Effector memory CD4-positive, alpha-beta T cell (primary cell): ENCODE measurements around the gene ELAC1.

Experiments used
- DNase-seq, 3 donors: peaks; one replicate each; pipeline ENCODE4 v3.0.0-alpha.2; 2020
- H3K27ac ChIP-seq: 2 replicates; pipeline ENCODE4 v1.7.0; 2013; ENCODE audit warnings: mild to moderate bottlenecking, low read length, moderate library complexity; ENCODE audit not compliant: insufficient read depth, poor library complexity, severe bottlenecking
- H3K27me3 ChIP-seq: replicated peaks from 2 replicates; pipeline ENCODE4 v1.7.0; 2013; ENCODE audit warnings: mild to moderate bottlenecking, low read length; ENCODE audit not compliant: insufficient read depth, control insufficient read depth, poor library complexity, severe bottlenecking
- H3K36me3 ChIP-seq: 2 replicates; pipeline ENCODE4 v1.7.0; 2013; ENCODE audit warnings: mild to moderate bottlenecking, low read length, moderate library complexity; ENCODE audit not compliant: control insufficient read depth, insufficient read depth
- H3K4me1 ChIP-seq: 2 replicates; pipeline ENCODE4 v1.7.0; 2013; ENCODE audit warnings: low read length, mild to moderate bottlenecking; ENCODE audit not compliant: control insufficient read depth, insufficient read depth, poor library complexity, severe bottlenecking
- H3K4me3 ChIP-seq: 2 replicates; pipeline ENCODE4 v1.7.0; 2013; ENCODE audit warnings: low read length, low read depth, mild to moderate bottlenecking; ENCODE audit not compliant: insufficient read depth, poor library complexity, severe bottlenecking
- H3K9me3 ChIP-seq: 2 replicates; pipeline ENCODE4 v1.7.0; 2013; ENCODE audit warnings: mild to moderate bottlenecking, low read length, moderate library complexity; ENCODE audit not compliant: control insufficient read depth
- total RNA-seq, 3 donors: gene quantifications; one replicate each; lab custom pipeline; 2026; lab: John Stamatoyannopoulos, UW

The ELAC1 gene, protein sequence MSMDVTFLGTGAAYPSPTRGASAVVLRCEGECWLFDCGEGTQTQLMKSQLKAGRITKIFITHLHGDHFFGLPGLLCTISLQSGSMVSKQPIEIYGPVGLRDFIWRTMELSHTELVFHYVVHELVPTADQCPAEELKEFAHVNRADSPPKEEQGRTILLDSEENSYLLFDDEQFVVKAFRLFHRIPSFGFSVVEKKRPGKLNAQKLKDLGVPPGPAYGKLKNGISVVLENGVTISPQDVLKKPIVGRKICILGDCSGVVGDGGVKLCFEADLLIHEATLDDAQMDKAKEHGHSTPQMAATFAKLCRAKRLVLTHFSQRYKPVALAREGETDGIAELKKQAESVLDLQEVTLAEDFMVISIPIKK
- total RNA-seq, result 3.8 to 6.4 (median 6.2) reads per million in 3 donors

DNA sequence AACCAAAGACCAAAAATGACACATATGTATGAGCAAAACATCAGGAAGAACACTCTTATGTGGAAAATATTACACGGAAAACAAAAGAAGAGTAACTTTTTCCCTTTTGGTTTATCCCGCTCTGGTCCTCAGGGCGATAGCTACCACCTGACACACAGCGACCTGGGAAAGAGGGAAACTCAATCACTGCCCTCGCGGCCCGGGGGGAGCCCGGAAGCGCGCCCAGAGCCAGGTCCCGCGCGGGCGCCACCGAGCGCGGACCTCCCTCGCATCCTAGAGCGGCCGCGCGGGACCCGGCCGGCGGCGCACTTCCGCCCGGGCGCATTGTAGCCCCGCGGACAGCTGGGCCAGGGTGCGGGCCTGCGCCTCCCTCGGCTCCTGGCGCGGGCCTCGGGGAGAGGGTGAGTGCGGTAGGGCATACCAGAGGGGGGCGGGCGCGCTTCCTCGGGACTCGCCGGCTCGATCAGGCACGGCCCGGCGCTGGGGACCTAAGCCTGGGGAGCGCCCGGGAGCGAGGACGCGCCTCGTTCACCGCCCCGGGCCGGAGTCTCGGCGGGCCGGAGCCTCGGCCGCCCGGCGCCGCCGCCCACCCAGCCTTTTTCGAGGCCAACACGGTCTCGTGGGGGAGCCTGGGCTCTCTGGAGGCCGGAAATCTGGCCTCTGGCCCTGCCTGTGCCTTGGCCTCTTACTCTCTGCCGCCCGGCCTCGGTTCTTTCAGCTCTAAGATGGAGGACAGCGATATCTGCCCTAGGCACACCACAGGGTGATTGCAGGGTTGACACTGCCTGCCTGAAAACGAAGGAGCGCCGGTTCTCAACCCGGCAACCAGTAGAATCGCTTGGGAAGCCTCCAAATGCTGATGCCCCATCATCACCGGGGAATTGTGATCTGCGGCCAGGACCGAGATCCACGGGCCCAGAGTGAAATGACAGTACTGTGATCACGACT lies at the start of gene ELAC1:
TSS of gene ELAC1 (plus strand) at position 327 of the 948 bp plus-strand sequence. CDS start 6,365 bp downstream, outside the sequence.
- H3K4me1 ChIP-seq, result peaks cover 3% of the 10 kb centered on the region
- H3K4me3 ChIP-seq, result peak within 1 kb of the TSS; percentile 70
- H3K36me3 ChIP-seq, result no peaks in the 10 kb centered on the region
- H3K27ac ChIP-seq, result peak within 1 kb of the TSS; percentile 87
- peak; percentile 31 to 41 (median 39) for DNase-seq
- H3K27me3 ChIP-seq, result no peaks in the 10 kb centered on the region
- H3K9me3 ChIP-seq, result no peaks in the 10 kb centered on the region

DNA sequence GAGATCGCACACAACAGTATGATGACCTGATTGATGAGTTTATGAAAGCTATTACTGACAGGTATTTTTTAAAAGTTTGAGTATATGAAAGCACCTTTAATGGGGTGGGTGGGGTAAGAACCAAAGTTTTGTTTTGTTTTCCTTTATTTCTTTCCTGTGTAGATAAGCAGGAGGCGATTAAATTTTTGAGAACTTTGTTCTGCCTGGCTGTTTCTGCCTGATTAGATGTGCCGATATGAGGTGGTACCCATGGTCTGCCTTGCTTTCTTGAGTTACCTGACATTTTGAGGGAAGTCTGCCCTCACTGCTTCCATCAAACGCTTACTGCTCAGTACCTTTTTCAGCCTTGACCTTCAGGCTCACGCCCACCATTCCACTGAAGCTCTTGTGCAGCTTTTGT lies 49.7 kb upstream of the ELAC1 start:
- no peak for DNase-seq
- Histone ChIP-seq H3K27ac (no peak overlapping the region), H3K36me3 (peaks cover 44% of the 10 kb centered on the region), H3K9me3 (no peaks in the 10 kb centered on the region), H3K4me3 (no peak overlapping the region), H3K27me3 (no peaks in the 10 kb centered on the region), H3K4me1 (no peaks in the 10 kb centered on the region)

DNA sequence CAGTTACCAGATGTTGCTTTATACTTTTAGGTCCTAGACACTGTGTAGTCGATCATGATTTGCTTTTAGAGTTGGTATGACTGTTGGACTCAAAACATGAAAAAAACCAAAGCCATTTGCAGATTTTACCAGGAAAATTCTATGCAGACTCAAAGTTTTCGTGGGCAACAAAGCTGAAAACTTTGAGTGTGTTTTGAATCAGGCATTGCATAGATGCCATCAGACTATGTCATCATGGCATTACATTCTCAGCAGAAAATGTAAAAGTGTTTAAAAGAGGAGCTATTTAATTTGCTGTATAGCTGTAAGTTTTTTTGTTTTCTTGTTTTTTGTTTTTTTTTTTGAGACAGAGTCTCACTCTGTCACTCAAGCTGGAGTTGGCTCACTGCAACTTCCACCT lies 43.5 kb upstream of the ELAC1 start:
- DNase-seq, result no peak
- H3K36me3 ChIP-seq, result peaks cover 60% of the 10 kb centered on the region
- no peak overlapping the region for H3K27ac ChIP-seq

DNA sequence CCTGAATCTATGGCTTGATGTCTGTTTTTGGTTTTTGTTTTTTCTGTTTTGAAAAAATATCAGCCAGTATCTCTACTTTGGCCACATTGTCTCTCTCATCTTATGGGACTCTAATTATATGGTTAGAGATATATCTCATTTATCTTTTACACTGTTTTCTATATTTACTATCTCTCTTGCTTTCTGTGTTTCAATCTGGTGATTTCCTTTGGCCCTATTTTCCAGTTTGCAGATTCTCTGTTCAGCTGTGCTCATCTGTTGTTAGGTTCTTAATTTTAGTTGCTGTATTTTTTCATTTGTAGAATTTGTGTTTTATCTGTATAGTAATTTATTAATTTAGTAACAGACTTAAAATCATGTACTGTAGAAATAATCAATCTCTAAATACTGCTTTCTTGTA lies 41.3 kb upstream of the ELAC1 start:
- Histone ChIP-seq H3K4me1 (no peaks in the 10 kb centered on the region), H3K36me3 (peaks cover 46% of the 10 kb centered on the region)

More for the DNA sequence above, 43.5 kb upstream of the ELAC1 start:
- no peak overlapping the region for H3K4me3 ChIP-seq
- no peaks in the 10 kb centered on the region for H3K9me3 ChIP-seq
- H3K27me3 ChIP-seq, result no peaks in the 10 kb centered on the region
- H3K4me1 ChIP-seq, result no peaks in the 10 kb centered on the region

DNA sequence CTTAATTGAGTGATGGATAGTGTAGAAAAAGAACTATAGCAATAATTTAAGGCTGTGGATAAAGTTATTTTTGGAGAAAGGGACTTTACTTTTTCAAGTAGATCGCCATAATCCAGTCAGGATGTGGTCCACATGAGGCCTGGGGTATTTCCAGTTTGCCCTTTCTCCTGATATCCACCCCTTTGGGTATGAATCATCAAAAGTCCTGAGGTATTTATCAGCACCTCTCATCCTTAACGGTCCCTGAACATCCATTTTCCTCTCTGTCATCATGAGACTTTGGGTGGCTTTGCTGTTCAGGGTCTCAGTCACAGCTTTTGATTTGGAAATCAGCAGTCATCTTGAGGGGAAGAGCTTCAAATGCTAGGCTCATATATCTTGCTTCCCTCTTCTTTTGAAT lies 39.3 kb upstream of the ELAC1 start:
- peaks cover 38% of the 10 kb centered on the region for H3K36me3 ChIP-seq
- no peak for DNase-seq

More for the DNA sequence above, 41.3 kb upstream of the ELAC1 start:
- Histone ChIP-seq H3K27ac (no peak overlapping the region), H3K4me3 (no peak overlapping the region), H3K9me3 (no peaks in the 10 kb centered on the region), H3K27me3 (no peaks in the 10 kb centered on the region)
- no peak for DNase-seq

DNA sequence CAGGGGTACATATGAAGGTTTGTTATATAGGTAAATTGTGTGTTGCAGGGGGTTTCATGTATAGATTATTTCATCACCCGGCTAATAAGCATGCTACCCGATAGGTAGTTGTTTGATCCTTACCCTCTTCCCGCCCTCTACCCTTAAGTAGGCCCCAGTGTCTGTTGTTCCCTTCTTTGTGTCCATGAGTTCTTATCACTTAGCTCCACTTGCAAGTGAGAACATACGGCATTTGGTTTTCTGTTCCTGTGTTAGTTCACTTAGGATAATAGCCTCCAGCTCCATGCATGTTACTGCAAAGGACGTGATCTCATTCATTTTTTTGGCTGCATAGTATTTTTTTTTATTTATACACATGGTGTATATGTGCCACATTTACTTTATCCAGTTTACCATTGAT lies 34.2 kb upstream of the ELAC1 start:
- H3K4me1 ChIP-seq, result no peaks in the 10 kb centered on the region
- no peak for DNase-seq
- H3K27ac ChIP-seq, result no peak overlapping the region
- H3K4me3 ChIP-seq, result no peak overlapping the region
- no peaks in the 10 kb centered on the region for H3K27me3 ChIP-seq
- peaks cover 10% of the 10 kb centered on the region for H3K36me3 ChIP-seq
- no peaks in the 10 kb centered on the region for H3K9me3 ChIP-seq

More for the DNA sequence above, 39.3 kb upstream of the ELAC1 start:
- H3K27ac ChIP-seq, result no peak overlapping the region
- no peaks in the 10 kb centered on the region for H3K27me3 ChIP-seq
- no peaks in the 10 kb centered on the region for H3K9me3 ChIP-seq
- no peaks in the 10 kb centered on the region for H3K4me1 ChIP-seq
- no peak overlapping the region for H3K4me3 ChIP-seq

DNA sequence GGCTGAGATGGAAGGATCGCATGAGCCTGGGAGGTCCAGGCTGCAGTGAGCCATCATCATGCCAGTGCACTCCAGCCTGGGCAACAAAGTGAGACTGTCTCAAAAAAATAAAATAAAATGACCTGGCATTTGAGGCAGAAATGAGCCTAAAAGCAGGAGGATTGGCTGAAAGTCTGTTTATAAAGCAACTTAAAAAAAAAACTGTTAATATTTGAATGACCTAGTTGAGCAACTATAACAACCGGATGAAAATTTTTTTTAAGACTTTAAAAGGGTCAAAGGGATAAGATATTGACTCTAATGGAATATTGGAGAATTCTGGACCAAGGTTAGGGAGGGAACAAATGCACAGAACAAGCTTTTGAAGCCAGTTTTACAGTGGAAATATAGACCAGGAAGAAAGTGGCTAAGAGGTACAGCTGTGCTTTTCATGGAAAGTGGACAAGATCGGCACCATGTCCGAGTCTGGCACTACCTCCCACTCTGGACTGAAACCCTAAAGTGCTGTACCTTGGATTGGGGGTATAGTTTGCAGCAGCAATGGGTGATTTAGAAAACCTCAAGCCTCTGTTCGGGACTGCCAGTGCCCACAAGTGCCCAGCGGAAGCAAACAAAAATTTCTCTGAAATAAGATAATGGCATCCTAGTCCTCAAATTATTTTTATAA lies 33.2 kb upstream of the ELAC1 start:
- H3K27ac ChIP-seq, result no peak overlapping the region
- no peak for DNase-seq
- H3K9me3 ChIP-seq, result no peaks in the 10 kb centered on the region
- peaks cover 10% of the 10 kb centered on the region for H3K36me3 ChIP-seq
- no peaks in the 10 kb centered on the region for H3K4me1 ChIP-seq
- H3K27me3 ChIP-seq, result no peaks in the 10 kb centered on the region
- no peak overlapping the region for H3K4me3 ChIP-seq

DNA sequence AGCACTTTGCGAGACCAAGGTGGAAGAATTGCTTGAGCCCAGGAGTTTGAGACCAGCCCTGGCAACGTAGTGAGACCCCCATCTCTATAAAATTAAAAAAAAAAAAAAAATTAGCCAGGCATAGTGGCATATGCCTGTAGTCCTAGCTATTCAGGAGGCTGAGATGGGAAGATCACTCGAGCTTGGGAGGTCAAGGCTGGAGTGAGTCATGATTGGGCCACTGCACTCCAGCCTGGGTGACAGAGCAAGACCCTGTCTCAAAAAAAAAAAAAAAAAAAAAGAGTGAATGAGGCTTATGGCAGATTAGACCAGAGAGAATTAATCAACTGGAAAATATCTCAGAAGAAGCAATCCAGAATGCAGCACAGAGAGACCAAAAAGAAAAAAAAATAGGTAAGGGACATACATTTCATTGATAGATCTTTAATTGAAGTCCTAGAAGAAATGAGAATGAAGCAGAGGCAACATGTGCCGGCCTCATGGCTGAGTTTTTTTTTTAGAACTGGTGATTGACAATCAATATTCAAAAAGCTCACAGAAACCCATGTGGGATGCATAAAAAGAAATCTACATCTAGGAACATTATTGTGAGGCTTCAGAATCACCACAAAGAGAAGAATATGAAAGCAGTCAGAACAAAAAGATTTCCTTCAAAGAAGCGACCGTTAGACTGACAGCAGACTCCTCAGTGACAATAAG lies 32.2 kb upstream of the ELAC1 start:
- Histone ChIP-seq H3K36me3 (peaks cover 13% of the 10 kb centered on the region), H3K4me3 (no peak overlapping the region), H3K4me1 (no peaks in the 10 kb centered on the region), H3K9me3 (no peaks in the 10 kb centered on the region), H3K27ac (no peak overlapping the region), H3K27me3 (no peaks in the 10 kb centered on the region)
- DNase-seq, result no peak

DNA sequence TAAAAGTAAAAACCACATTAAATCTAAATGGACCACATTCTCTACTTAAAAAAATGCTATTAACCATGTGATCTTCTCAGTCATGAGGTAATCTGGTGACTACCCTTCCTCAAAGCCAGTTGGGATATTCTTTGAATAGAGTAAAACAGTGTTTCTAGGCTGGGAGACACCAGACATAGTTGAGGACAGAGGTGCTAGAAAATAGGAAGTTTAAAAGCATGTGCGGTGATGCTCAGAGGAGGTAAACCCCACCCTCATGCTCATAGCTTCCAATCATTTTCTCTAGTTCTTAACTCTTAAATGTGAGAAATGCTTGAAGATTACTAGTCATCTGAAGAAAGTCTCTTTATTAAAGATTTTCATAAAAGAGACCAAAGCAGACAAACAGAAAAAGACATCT lies 30.7 kb upstream of the ELAC1 start:
- Histone ChIP-seq H3K27ac (no peak overlapping the region), H3K9me3 (no peaks in the 10 kb centered on the region), H3K36me3 (peaks cover 13% of the 10 kb centered on the region), H3K27me3 (no peaks in the 10 kb centered on the region), H3K4me1 (no peaks in the 10 kb centered on the region), H3K4me3 (no peak overlapping the region)
- no peak for DNase-seq
